T-helper 22 cell (primary cell): ENCODE data around the gene HTR4.

Experiments used
- DNase-seq: peaks from one replicate; pipeline ENCODE4 v3.0.0-alpha.2; 2020; ENCODE audit warnings: low read depth

The HTR4 gene

GRCh38 chr5:148663509-148663908, 9.2 kb upstream of the HTR4 start:
- no peak for DNase-seq

- DNase-seq = no peak
Observed at GRCh38 chr5:148660346-148660660, 6.0 kb upstream of the HTR4 start.

GRCh38 chr5:148659641-148660345, 5.5 kb upstream of the HTR4 start:
- DNase-seq = no peak

GRCh38 chr5:148653291-148653835, 964 bp downstream of the HTR4 start:
- DNase-seq = no peak

GRCh38 chr5:148651528-148651927, 2.8 kb downstream of the HTR4 start:
- no peak for DNase-seq

GRCh38 chr5:148645527-148645926, 8.8 kb downstream of the HTR4 start:
- no peak for DNase-seq

- no peak for DNase-seq
Observed at GRCh38 chr5:148641735-148642134, 12.6 kb downstream of the HTR4 start.

GRCh38 chr5:148640471-148640870, 13.9 kb downstream of the HTR4 start:
- no peak for DNase-seq

- DNase-seq = no peak
Observed at GRCh38 chr5:148639081-148639480, 15.2 kb downstream of the HTR4 start.

GRCh38 chr5:148636353-148636752, 18.0 kb downstream of the HTR4 start:
- no peak for DNase-seq

- no peak for DNase-seq
Observed at GRCh38 chr5:148635321-148636083, 18.8 kb downstream of the HTR4 start.

GRCh38 chr5:148633067-148633377, 21.3 kb downstream of the HTR4 start:
- no peak for DNase-seq

- no peak for DNase-seq
Observed at GRCh38 chr5:148632255-148633066, 21.9 kb downstream of the HTR4 start.

- no peak for DNase-seq
Observed at GRCh38 chr5:148626986-148627385, 27.3 kb downstream of the HTR4 start.

GRCh38 chr5:148626081-148626613, 28.2 kb downstream of the HTR4 start:
- no peak for DNase-seq

- DNase-seq = no peak
Observed at GRCh38 chr5:148625250-148625649, 29.1 kb downstream of the HTR4 start.

GRCh38 chr5:148623741-148624140, 30.6 kb downstream of the HTR4 start:
- no peak for DNase-seq

GRCh38 chr5:148623101-148623500, 31.2 kb downstream of the HTR4 start:
- DNase-seq = no peak

GRCh38 chr5:148620696-148621095, 33.6 kb downstream of the HTR4 start:
- no peak for DNase-seq

GRCh38 chr5:148620091-148620490, 34.2 kb downstream of the HTR4 start:
- no peak for DNase-seq

GRCh38 chr5:148619484-148619883, 34.8 kb downstream of the HTR4 start:
- no peak for DNase-seq

- no peak for DNase-seq
Observed at GRCh38 chr5:148615644-148616275, 38.6 kb downstream of the HTR4 start.
